H54 (cell line): Measurements from ENCODE around the gene TNFRSF11A.
A peak's percentile ranks its signal among the peaks of the same experiment; 100 is the strongest.

Source experiments
- DNase-seq: peaks from one replicate; pipeline ENCODE4 v3.0.0; 2011; ENCODE audit warnings: low spot score, mixed read lengths; ENCODE audit not compliant: insufficient read length
- FAIRE-seq: peaks from 3 replicates; lab custom pipeline; 2011; peaks lifted over from hg19 to GRCh38; lab: Jason Lieb, UNC
- POLR2A ChIP-seq: IDR thresholded peaks from 2 replicates; pipeline ENCODE4 v1.6.1; 2011; ENCODE audit warnings: low read depth, mild to moderate bottlenecking, low read length

The TNFRSF11A gene

GRCh38 chr18:62371436-62371835, 46.3 kb downstream of the TNFRSF11A start:
- no peak for TF ChIP-seq POLR2A
- DNase-seq (no peak), FAIRE-seq (no peak)

DNA sequence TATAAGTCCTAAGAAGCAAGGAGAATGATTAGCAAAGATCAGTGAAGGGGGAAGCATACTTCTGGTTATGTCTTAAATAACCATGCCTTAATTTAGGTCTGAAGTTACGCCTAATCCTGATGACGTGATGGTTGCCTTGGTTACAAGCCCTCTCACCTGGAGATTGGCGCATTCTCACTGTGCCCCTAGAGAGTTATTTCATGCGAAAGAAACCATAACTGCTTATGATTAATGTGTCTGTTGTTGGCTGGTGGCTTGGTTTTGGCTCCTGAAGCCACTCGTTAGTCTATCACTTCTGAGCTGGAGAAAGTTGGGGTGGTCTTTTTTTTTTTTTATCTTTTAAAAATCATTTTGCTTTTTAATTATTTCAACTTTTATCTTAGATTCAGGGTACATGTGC, 47.0 kb downstream of the TNFRSF11A start:
- TF ChIP-seq POLR2A, result no peak
- no peak for FAIRE-seq
- DNase-seq, result no peak

DNA sequence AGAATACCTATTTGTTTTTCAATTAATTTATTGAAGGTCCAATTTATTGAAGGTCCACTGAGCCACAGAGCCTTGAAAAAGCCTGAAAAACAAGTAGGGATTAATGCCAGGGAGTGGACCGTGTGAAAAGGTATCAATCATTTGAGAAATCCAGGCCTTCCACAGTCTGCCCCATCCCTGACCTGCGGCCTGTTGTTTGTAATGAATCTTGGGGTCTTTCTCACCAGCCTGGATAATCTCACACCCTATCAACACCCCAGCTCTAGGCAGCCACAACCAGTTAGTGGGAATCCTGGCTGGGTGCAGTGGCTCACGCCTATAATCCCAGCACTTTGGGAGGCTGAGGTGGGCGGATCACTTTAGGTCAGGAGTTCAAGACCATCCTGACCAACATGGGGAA, 47.8 kb downstream of the TNFRSF11A start:
- FAIRE-seq (no peak), DNase-seq (no peak)
- TF ChIP-seq POLR2A, result no peak

- DNase-seq (no peak), FAIRE-seq (no peak)
- no peak for TF ChIP-seq POLR2A
Measured at GRCh38 chr18:62374410-62374965, 49.4 kb downstream of the TNFRSF11A start.

GRCh38 chr18:62377131-62377807, 52.2 kb downstream of the TNFRSF11A start:
- TF ChIP-seq POLR2A, result no peak
- FAIRE-seq (no peak), DNase-seq (no peak)

DNA sequence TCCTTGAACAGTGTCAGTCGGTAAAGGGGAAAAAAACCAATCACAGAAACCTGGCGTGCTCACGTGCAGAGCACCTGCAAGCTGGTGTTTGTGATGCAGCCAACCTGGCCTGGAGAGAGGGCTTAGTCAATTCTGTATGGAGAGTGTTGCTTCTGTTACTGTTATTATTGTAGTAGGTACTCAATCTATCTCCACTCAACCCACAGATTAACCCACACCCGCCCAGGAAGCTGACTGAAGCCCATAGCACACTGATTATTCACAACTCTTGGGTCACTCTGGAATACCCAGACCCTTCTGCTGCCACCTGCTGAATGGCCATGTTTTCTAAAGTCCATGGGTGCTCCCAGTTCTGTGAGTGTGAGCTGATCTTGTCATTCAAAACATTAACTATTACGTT, 53.9 kb downstream of the TNFRSF11A start:
- no peak for FAIRE-seq
- peak; percentile 13 for DNase-seq
- TF ChIP-seq POLR2A, result no peak

DNA sequence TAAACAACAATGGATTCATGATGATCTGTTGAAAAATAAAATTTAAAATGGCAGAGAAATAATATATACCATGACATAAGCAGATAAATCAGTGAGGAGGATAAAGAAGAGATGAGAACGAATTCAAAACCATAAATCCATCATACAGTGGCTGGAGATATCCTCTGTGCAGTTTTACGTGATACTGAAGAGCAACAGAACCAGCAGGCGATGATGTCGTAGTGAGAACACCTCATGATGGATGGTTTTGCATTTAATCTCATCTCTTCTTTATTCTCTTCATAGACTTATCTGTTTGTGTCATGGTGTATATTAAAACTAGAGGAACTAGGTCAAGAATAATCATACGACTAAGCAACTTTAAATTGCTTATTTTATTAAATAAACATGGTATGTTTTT, 56.3 kb downstream of the TNFRSF11A start:
- no peak for DNase-seq
- TF ChIP-seq POLR2A, result no peak
- no peak for FAIRE-seq

DNA sequence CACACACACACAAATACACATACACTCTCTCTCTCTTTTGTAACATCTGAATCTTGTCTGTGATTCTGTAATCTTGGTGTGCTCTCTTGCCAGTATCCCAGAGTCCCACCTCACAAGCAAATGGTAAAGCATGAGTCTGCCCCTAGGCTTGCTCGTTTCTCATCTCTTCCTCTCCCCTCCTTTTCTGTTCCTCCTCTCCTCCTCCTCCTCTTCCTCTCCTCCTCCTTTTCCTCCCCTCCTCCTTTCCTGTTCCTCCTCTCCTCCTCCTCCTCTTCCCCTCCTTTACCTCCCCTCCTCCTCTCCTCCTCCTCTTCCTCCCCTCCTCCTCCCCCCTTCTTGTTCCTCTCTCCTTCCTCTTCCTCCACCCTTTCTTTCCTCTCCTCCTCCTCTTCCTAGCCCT, 59.0 kb downstream of the TNFRSF11A start:
- no peak for DNase-seq
- no peak for FAIRE-seq
- no peak for TF ChIP-seq POLR2A

- FAIRE-seq, result no peak
- no peak for DNase-seq
- no peak for TF ChIP-seq POLR2A
Measured at GRCh38 chr18:62384610-62385097, 59.5 kb downstream of the TNFRSF11A start.

DNA sequence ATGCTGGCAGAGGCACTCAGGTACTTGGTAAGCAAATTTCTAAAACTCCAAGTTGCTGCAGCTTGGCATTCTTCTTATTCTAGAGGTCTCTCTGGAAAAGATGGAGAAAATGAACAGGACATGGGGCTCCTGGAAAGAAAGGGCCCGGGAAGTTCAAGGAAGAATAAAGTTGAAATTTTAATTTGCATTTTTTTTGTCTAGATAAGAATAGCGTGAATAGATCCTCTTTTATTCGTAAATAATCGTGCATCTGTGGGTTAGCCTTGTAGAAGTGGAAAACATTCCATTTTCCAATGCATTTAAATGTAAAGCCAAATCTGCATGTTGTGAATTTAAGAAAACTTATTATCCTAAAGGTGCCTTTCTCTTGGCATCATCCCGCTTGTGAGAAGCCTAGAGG, 61.0 kb downstream of the TNFRSF11A start:
- DNase-seq (no peak), FAIRE-seq (no peak)
- no peak for TF ChIP-seq POLR2A

DNA sequence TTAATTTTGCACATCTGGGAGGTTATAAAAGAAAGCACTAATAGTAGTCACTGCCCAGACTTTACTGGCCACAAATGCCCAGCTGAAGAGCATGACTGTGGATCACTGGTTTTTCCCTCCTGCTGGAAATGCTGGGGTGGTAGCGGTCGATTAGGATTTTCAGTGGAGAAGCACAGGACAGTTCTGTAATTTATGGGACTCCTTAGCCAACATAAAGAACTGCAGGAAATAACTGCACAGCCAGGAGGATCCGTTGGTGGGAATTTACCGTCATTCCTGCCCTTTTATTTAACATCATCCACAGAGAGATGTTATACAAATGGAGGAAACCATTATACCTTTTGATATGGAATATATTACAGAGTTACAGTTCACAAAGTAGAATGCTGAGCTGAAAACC, 61.5 kb downstream of the TNFRSF11A start:
- FAIRE-seq (no peak), DNase-seq (no peak)
- no peak for TF ChIP-seq POLR2A

GRCh38 chr18:62387257-62387656, 62.1 kb downstream of the TNFRSF11A start:
- FAIRE-seq, result no peak
- TF ChIP-seq POLR2A, result no peak
- DNase-seq, result no peak

GRCh38 chr18:62388855-62389760, 64.0 kb downstream of the TNFRSF11A start:
- FAIRE-seq, result no peak
- no peak for TF ChIP-seq POLR2A
- no peak for DNase-seq
